K562 (cell line): ENCODE measurements around the gene CXCR5. TPM values are rescaled to one million over a fixed set of nuclear protein-coding genes. Genes with fewer than 3 reads are reported as not detected.

Experiments used
- BHLHE40 ChIP-seq: IDR thresholded peaks from 2 replicates; pipeline ENCODE4 v1.6.1; 2011; ENCODE audit warnings: low read length, improper control_type of control experiment
- DACH1 ChIP-seq: fragments of 450-650 bp; IDR thresholded peaks from 2 replicates; pipeline ENCODE4 v1.6.1; 2018; ENCODE audit not compliant: partially characterized antibody
- ELF1 ChIP-seq: fragments of 200-800 bp; sonication (Bioruptor generic); IDR thresholded peaks from 2 replicates; pipeline ENCODE4 v1.6.1; 2016; ENCODE audit warnings: missing genetic modification characterization, missing compliant biosample characterization
- NFE2 ChIP-seq: IDR thresholded peaks from 2 replicates; pipeline ENCODE4 v1.6.1; 2014; ENCODE audit warnings: antibody characterized with exemption, low read depth
- NFE2L1 ChIP-seq: fragments of 450-650 bp; IDR thresholded peaks from 2 replicates; pipeline ENCODE4 v1.6.1; 2016; ENCODE audit warnings: missing genetic modification characterization, low read depth, mild to moderate bottlenecking, missing compliant biosample characterization, moderate library complexity, borderline replicate concordance
- RFX1 ChIP-seq: fragments of 450-650 bp; IDR thresholded peaks from 2 replicates; pipeline ENCODE4 v1.6.1; 2016; ENCODE audit warnings: mild to moderate bottlenecking, moderate library complexity
- RUNX1 ChIP-seq: sonication (generic); IDR thresholded peaks from 2 replicates; pipeline ENCODE4 v1.6.1; 2016; ENCODE audit warnings: antibody characterized with exemption, low read depth
- SNRNP70 ChIP-seq: fragments of 200-400 bp; formaldehyde crosslinking; optimal IDR thresholded peaks from 2 replicates; pipeline ENCODE3; 2017; ENCODE audit warnings: low read depth, low read length
- STAG1 ChIP-seq: sonication (generic); formaldehyde crosslinking; IDR thresholded peaks from 2 replicates; pipeline ENCODE4 v1.5.0; 2020; ENCODE audit warnings: missing genetic modification reagents, borderline replicate concordance
- ZNF174 ChIP-seq: fragments of 250-450 bp; sonication (Bioruptor Pico); IDR thresholded peaks from 2 replicates; pipeline ENCODE4 v1.4.0; 2020; ENCODE audit warnings: mild to moderate bottlenecking
- ZNF551 ChIP-seq: fragments of 250-450 bp; sonication (Bioruptor Pico); IDR thresholded peaks from 2 replicates; pipeline ENCODE4 v1.5.0; 2021; ENCODE audit warnings: mild to moderate bottlenecking, moderate library complexity
- ZNF75A ChIP-seq: fragments of 450-650 bp; formaldehyde crosslinking; IDR thresholded peaks from 2 replicates; pipeline ENCODE4 v1.4.0; 2020; ENCODE audit warnings: mild to moderate bottlenecking
- polyA plus RNA-seq, 8 experiments: library from polyadenylated mRNA; depleted of rRNA in 4 of 8; stranded (reverse) in 5 of 8; unstranded in 3 of 8; fragments of >200 nt; fragmentation: Nextera tagmentation in 2 of 8; fragmentation: Illumina TruSeq in 1 of 8; extraction: Ambion mirVana in 2 of 8; extraction: Trizol in 1 of 8; gene quantifications; 2 replicates each; pipeline versions ENCODE4 v1.2.1 to v1.2.3, GENCODE V29; 2011 to 2014; ENCODE audit warnings: inconsistent platforms in 1 of 8, missing spikeins in 1 of 8
- total RNA-seq, 7 experiments: library from RNA; depleted of rRNA in 6 of 7; stranded (reverse); fragments of >200 nt in 6 of 7; fragmentation: Illumina TruSeq in 2 of 7; extraction: Trizol in 2 of 7; gene quantifications; 2 replicates each; pipeline versions ENCODE4 v1.2.1 to v1.2.3, GENCODE V29; 2011 to 2021; ENCODE audit warnings: low replicate concordance in 1 of 7
- TF ChIP-seq, protein P1 (sequence below): sonication (generic); formaldehyde crosslinking; IDR thresholded peaks from 2 replicates; pipeline ENCODE4 v1.8.1; 2023; ENCODE audit warnings: missing genetic modification reagents, mild to moderate bottlenecking, borderline replicate concordance
- TF ChIP-seq, protein P2 (sequence below): fragments of 250-450 bp; sonication (Bioruptor Pico); IDR thresholded peaks from 2 replicates; pipeline ENCODE4 v1.8.0; 2022; ENCODE audit warnings: inconsistent platforms, mild to moderate bottlenecking, moderate library complexity, borderline replicate concordance
- TF ChIP-seq, protein P3 (sequence below): fragments of 450-650 bp; formaldehyde crosslinking; IDR thresholded peaks from 2 replicates; pipeline ENCODE4 v1.4.0; 2020; ENCODE audit warnings: mild to moderate bottlenecking, moderate library complexity
- TF ChIP-seq, protein P4 (sequence below): fragments of 250-450 bp; sonication (Bioruptor Pico); IDR thresholded peaks from 2 replicates; pipeline ENCODE4 v1.5.0; 2021
- TF ChIP-seq, protein P5 (sequence below): sonication (generic); formaldehyde crosslinking; IDR thresholded peaks from 2 replicates; pipeline ENCODE4 v1.8.0; 2022; ENCODE audit warnings: mild to moderate bottlenecking, low read depth, missing genetic modification reagents

Gene CXCR5
- total and polyA plus RNA-seq, 9 of the 15 experiments (the other 6 are each of a cell fraction or from before 2014, with no cell fraction given) = 0.03 to 0.06 TPM; not detected in 7

DNA sequence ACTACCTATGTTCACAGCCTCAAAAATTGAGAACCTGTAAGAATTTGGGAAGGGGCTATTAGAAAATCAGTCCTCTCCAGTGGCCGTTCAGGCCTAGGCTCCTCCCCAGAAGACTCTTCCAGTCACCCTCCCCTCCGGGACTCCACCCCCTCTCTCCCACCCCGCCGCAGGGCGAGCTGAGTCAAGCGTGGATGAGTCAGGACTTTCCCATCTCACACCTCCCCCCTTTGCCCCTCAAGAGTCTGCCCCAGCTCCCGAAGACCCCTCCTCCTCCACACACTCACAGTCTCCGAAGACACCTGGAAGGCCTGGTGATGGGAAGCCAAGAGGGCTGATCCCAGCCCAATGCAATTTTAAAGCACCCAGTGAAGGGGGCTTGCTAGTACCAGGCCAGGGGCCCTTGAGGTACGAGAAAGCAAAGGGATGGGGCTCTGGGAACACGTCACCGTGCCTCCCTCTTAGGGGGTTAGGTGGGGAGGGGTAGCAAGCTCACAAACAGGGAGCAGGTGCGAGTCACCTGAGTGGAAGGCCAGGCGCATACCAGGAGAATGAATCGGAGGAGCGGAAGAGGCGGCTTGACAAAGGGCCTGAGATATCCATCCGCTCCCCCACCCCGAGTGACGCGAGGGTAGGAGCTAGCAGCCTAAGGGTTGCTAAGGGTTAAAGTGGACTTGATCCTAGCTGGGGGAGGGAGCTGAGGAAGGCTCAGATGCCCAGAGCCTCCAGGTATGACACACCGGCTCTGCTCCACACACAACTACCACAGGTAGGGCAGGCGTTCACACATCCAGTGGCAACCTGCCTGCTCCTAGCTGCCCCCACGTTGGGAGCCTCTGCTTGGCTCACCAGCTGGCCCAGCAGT, 28.4 kb downstream of the CXCR5 start (continued):
- TF ChIP-seq STAG1 (CRISPR knock-in tag) (no peak), ELF1 (tag) (peak; percentile 55; the same call in 1 of the 2 replicates), BHLHE40 (peak; percentile 67; the same call in 1 of the 2 replicates), ZNF75A (CRISPR knock-in tag) (no peak), RUNX1 (peak; percentile 66; the same call in 1 of the 2 replicates), NFE2 (peak; percentile 98), ZNF174 (CRISPR knock-in tag) (no peak), DACH1 (no peak), SNRNP70 (no peak), ZNF551 (no peak), RFX1 (no peak), NFE2L1 (tag) (no peak; the same call in 1 of the 2 replicates)
- TF ChIP-seq, protein P1, sequence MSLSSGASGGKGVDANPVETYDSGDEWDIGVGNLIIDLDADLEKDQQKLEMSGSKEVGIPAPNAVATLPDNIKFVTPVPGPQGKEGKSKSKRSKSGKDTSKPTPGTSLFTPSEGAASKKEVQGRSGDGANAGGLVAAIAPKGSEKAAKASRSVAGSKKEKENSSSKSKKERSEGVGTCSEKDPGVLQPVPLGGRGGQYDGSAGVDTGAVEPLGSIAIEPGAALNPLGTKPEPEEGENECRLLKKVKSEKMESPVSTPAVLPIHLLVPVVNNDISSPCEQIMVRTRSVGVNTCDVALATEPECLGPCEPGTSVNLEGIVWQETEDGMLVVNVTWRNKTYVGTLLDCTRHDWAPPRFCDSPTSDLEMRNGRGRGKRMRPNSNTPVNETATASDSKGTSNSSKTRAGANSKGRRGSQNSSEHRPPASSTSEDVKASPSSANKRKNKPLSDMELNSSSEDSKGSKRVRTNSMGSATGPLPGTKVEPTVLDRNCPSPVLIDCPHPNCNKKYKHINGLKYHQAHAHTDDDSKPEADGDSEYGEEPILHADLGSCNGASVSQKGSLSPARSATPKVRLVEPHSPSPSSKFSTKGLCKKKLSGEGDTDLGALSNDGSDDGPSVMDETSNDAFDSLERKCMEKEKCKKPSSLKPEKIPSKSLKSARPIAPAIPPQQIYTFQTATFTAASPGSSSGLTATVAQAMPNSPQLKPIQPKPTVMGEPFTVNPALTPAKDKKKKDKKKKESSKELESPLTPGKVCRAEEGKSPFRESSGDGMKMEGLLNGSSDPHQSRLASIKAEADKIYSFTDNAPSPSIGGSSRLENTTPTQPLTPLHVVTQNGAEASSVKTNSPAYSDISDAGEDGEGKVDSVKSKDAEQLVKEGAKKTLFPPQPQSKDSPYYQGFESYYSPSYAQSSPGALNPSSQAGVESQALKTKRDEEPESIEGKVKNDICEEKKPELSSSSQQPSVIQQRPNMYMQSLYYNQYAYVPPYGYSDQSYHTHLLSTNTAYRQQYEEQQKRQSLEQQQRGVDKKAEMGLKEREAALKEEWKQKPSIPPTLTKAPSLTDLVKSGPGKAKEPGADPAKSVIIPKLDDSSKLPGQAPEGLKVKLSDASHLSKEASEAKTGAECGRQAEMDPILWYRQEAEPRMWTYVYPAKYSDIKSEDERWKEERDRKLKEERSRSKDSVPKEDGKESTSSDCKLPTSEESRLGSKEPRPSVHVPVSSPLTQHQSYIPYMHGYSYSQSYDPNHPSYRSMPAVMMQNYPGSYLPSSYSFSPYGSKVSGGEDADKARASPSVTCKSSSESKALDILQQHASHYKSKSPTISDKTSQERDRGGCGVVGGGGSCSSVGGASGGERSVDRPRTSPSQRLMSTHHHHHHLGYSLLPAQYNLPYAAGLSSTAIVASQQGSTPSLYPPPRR (CRISPR knock-in tag) = no peak
- TF ChIP-seq, protein P2, sequence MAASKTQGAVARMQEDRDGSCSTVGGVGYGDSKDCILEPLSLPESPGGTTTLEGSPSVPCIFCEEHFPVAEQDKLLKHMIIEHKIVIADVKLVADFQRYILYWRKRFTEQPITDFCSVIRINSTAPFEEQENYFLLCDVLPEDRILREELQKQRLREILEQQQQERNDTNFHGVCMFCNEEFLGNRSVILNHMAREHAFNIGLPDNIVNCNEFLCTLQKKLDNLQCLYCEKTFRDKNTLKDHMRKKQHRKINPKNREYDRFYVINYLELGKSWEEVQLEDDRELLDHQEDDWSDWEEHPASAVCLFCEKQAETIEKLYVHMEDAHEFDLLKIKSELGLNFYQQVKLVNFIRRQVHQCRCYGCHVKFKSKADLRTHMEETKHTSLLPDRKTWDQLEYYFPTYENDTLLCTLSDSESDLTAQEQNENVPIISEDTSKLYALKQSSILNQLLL (CRISPR knock-in tag) = no peak
- TF ChIP-seq, protein P3, sequence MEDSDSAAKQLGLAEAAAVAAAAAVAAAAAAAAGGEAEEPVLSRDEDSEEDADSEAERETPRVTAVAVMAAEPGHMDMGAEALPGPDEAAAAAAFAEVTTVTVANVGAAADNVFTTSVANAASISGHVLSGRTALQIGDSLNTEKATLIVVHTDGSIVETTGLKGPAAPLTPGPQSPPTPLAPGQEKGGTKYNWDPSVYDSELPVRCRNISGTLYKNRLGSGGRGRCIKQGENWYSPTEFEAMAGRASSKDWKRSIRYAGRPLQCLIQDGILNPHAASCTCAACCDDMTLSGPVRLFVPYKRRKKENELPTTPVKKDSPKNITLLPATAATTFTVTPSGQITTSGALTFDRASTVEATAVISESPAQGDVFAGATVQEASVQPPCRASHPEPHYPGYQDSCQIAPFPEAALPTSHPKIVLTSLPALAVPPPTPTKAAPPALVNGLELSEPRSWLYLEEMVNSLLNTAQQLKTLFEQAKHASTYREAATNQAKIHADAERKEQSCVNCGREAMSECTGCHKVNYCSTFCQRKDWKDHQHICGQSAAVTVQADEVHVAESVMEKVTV (CRISPR knock-in tag) = no peak
- TF ChIP-seq, protein P4, sequence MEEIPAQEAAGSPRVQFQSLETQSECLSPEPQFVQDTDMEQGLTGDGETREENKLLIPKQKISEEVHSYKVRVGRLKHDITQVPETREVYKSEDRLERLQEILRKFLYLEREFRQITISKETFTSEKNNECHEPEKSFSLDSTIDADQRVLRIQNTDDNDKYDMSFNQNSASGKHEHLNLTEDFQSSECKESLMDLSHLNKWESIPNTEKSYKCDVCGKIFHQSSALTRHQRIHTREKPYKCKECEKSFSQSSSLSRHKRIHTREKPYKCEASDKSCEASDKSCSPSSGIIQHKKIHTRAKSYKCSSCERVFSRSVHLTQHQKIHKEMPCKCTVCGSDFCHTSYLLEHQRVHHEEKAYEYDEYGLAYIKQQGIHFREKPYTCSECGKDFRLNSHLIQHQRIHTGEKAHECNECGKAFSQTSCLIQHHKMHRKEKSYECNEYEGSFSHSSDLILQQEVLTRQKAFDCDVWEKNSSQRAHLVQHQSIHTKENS (CRISPR knock-in tag) = no peak
- TF ChIP-seq, protein P5, sequence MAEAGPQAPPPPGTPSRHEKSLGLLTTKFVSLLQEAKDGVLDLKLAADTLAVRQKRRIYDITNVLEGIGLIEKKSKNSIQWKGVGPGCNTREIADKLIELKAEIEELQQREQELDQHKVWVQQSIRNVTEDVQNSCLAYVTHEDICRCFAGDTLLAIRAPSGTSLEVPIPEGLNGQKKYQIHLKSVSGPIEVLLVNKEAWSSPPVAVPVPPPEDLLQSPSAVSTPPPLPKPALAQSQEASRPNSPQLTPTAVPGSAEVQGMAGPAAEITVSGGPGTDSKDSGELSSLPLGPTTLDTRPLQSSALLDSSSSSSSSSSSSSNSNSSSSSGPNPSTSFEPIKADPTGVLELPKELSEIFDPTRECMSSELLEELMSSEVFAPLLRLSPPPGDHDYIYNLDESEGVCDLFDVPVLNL (CRISPR knock-in tag) = no peak
